HEK293 (cell line): ENCODE measurements around the gene ANKFN1.

ENCODE experiments used
- MEIS1 ChIP-seq: sonication (generic); formaldehyde crosslinking; IDR thresholded peaks from 2 replicates; pipeline ENCODE4 v1.8.1; 2022; ENCODE audit warnings: missing genetic modification reagents, mild to moderate bottlenecking, borderline replicate concordance
- ZFP37 ChIP-seq: fragments of 450-650 bp; formaldehyde crosslinking; IDR thresholded peaks from 2 replicates; pipeline ENCODE4 v1.5.1; 2016; ENCODE audit warnings: missing biosample characterization, missing genetic modification characterization
- ZNF274 ChIP-seq, 2 experiments: fragments of 200-500 bp in 1 of 2; fragments of 450-650 bp in 1 of 2; sonication (Bioruptor generic) in 1 of 2; formaldehyde crosslinking in 1 of 2; IDR thresholded peaks; 2 replicates each; pipeline versions ENCODE4 v1.5.1 to v1.6.1; 2014 to 2016; ENCODE audit warnings: borderline replicate concordance in 1 of 2, inconsistent platforms in 1 of 2, low read length in 1 of 2, missing biosample characterization in 1 of 2, missing genetic modification characterization in 1 of 2
- ZNF354C ChIP-seq: fragments of 450-650 bp; formaldehyde crosslinking; IDR thresholded peaks from 2 replicates; pipeline ENCODE4 v1.5.1; 2016; ENCODE audit warnings: missing biosample characterization, missing genetic modification characterization, low read depth, borderline replicate concordance
- TF ChIP-seq, protein P1 (sequence below): fragments of 450-650 bp; IDR thresholded peaks from 2 replicates; pipeline ENCODE4 v1.5.1; 2018; ENCODE audit warnings: missing biosample characterization, mild to moderate bottlenecking, missing genetic modification characterization
- TF ChIP-seq, protein P2 (sequence below): fragments of 450-650 bp; formaldehyde crosslinking; IDR thresholded peaks from 2 replicates; pipeline ENCODE4 v1.5.1; 2016; ENCODE audit warnings: missing biosample characterization, missing genetic modification characterization

GRCh38 chr17:56523042-56523441 is 369.8 kb downstream of the ANKFN1 start:
- TF ChIP-seq ZNF274 (IDR thresholded peaks at IDR 0.05; ENCODE audit: low read length) (no peak), ZNF274 (tag by site-specific recombination; IDR thresholded peaks at IDR 0.05; ENCODE audit: borderline replicate concordance) (no peak), MEIS1 (CRISPR knock-in tag) (no peak), ZFP37 (tag by site-specific recombination) (no peak), ZNF354C (no peak)
- TF ChIP-seq, protein P1, sequence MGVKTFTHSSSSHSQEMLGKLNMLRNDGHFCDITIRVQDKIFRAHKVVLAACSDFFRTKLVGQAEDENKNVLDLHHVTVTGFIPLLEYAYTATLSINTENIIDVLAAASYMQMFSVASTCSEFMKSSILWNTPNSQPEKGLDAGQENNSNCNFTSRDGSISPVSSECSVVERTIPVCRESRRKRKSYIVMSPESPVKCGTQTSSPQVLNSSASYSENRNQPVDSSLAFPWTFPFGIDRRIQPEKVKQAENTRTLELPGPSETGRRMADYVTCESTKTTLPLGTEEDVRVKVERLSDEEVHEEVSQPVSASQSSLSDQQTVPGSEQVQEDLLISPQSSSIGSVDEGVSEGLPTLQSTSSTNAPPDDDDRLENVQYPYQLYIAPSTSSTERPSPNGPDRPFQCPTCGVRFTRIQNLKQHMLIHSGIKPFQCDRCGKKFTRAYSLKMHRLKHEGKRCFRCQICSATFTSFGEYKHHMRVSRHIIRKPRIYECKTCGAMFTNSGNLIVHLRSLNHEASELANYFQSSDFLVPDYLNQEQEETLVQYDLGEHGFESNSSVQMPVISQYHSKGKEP, result no peak
- TF ChIP-seq, protein P2, sequence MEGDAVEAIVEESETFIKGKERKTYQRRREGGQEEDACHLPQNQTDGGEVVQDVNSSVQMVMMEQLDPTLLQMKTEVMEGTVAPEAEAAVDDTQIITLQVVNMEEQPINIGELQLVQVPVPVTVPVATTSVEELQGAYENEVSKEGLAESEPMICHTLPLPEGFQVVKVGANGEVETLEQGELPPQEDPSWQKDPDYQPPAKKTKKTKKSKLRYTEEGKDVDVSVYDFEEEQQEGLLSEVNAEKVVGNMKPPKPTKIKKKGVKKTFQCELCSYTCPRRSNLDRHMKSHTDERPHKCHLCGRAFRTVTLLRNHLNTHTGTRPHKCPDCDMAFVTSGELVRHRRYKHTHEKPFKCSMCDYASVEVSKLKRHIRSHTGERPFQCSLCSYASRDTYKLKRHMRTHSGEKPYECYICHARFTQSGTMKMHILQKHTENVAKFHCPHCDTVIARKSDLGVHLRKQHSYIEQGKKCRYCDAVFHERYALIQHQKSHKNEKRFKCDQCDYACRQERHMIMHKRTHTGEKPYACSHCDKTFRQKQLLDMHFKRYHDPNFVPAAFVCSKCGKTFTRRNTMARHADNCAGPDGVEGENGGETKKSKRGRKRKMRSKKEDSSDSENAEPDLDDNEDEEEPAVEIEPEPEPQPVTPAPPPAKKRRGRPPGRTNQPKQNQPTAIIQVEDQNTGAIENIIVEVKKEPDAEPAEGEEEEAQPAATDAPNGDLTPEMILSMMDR (tag by site-specific recombination), result no peak
